Lower leg skin (tissue), 4 donors: ENCODE measurements around the gene CDYL2. TPM values are rescaled to one million over a fixed set of nuclear protein-coding genes. Genes with fewer than 3 reads are reported as not detected.

Source experiments
- DNase-seq, 2 donors: peaks; one replicate each; pipeline ENCODE4 v3.0.0-alpha.2; 2019; ENCODE audit warnings: low spot score in 2 of 2
- H3K4me3 ChIP-seq: fragments of 200-600 bp; sonication (generic); 2 replicates; pipeline ENCODE4 v1.5.1; 2017; ENCODE audit warnings: mild to moderate bottlenecking, low read depth; ENCODE audit not compliant: poor library complexity, severe bottlenecking
- POLR2A ChIP-seq, 2 donors: fragments of 450-650 bp; IDR thresholded peaks; one replicate each; pipeline ENCODE4 v1.6.1; 2016 to 2017; ENCODE audit warnings: antibody characterized with exemption in 2 of 2, mild to moderate bottlenecking in 1 of 2, moderate library complexity in 1 of 2
- WGBS, 2 donors: methylation state at CpG; one replicate each; pipeline ENCODE4 v1.1.5; 2018; 5-methylcytosine and 5-hydroxymethylcytosine counted together
- intact Hi-C: fragments of 100-400 bp; cut with DNase I; formaldehyde crosslinking; loops from one replicate; pipeline ENCODE4 v1.15.0; 2023; ENCODE audit warnings: low total_unique reads
- total RNA-seq, 4 donors: library from RNA; depleted of rRNA; stranded (reverse); fragments of >200 nt; gene quantifications; one replicate each; pipeline ENCODE4 v1.1.0, GENCODE V29; 2016
- TF ChIP-seq, protein P1 (sequence below), 3 donors: fragments of 450-650 bp; IDR thresholded peaks; one replicate each; pipeline ENCODE4 v1.5.1; 2016; ENCODE audit warnings: antibody characterized with exemption in 3 of 3, mild to moderate bottlenecking in 3 of 3, moderate library complexity in 2 of 3

Gene CDYL2
- total RNA-seq, 4 donors from 2014 or later: 1.3 to 1.9 (median 1.7) TPM

DNA sequence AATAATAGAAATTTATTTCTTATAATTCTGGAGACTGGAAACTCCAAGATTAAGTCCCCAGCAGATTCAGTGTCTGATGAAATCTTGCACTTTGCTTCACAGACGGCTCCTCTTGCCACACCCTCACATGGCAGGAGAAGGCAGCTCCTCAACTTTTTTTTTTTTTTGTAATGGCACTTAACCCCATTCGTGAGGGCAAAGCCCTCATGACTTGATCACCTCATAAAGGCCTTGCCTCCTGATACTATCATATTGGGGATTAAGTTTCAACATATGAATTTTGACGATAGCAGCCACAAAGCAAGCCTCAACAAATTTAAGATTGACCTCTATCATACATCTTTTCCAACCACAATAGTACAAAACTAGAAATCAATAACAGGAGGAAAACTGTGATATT lies 42.3 kb upstream of the CDYL2 start:
- no peak for DNase-seq
- WGBS, 2 donors: 57 to 63% methylated on average over 3 of the region's 3 CpGs
- intact Hi-C loops: no loop called here
- TF ChIP-seq, protein P1, sequence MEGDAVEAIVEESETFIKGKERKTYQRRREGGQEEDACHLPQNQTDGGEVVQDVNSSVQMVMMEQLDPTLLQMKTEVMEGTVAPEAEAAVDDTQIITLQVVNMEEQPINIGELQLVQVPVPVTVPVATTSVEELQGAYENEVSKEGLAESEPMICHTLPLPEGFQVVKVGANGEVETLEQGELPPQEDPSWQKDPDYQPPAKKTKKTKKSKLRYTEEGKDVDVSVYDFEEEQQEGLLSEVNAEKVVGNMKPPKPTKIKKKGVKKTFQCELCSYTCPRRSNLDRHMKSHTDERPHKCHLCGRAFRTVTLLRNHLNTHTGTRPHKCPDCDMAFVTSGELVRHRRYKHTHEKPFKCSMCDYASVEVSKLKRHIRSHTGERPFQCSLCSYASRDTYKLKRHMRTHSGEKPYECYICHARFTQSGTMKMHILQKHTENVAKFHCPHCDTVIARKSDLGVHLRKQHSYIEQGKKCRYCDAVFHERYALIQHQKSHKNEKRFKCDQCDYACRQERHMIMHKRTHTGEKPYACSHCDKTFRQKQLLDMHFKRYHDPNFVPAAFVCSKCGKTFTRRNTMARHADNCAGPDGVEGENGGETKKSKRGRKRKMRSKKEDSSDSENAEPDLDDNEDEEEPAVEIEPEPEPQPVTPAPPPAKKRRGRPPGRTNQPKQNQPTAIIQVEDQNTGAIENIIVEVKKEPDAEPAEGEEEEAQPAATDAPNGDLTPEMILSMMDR (IDR thresholded peaks at IDR 0.05): no peak
- TF ChIP-seq POLR2A (IDR thresholded peaks at IDR 0.05): no peak
- H3K4me3 ChIP-seq: no peak overlapping the region

GRCh38 chr16:80846275-80846674 lies 41.9 kb upstream of the CDYL2 start:
- no peak for DNase-seq
- no peak overlapping the region for H3K4me3 ChIP-seq
- 91 to 94% methylated on average over 8 of the region's 8 CpGs for WGBS, 2 donors
- TF ChIP-seq, protein P1 (IDR thresholded peaks at IDR 0.05): no peak
- TF ChIP-seq POLR2A (IDR thresholded peaks at IDR 0.05): no peak
- intact Hi-C loops: no loop called here

DNA sequence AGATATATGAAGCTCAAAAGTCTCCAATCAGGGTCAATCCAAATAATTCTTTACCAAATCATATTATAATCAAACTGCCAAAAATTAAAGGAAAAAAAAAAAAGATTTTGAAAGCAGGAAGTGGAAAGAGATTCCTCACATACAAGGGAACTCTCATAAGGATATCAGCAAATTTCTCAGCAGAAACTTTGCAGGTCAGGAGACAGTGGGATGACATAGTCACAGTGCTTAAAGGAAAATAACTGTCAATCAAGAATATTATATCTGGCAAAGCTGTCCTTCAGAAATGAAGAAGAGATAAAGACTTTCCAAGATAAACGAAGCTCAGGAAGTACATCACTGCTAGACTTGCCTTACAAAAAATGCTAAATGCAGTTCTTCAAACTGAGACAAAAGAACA lies 40.0 kb upstream of the CDYL2 start:
- intact Hi-C loops: no loop called here
- DNase-seq: no peak
- WGBS, 2 donors: 71 to 84% methylated on average over 1 of the region's 1 CpG

DNA sequence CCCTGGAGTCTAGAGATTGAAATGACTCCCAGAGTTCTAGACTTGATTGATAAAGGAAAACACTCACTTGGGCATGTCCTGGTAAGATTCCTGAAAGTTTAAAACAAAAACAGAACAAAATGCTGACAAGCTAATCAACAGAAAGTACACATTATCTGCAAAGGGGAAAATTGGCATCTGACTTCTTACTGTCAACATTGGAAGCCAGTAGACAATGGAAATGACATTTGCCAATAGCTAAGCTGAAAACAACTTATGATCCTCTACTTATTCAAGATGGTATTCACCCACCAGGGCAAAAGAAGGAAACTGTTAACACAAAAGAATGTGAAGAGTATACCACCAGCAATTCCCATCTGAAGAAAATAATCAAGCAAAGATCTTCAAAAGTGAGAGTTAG lies 36.8 kb upstream of the CDYL2 start:
- DNase-seq: no peak
- H3K4me3 ChIP-seq: no peak overlapping the region
- no peak for TF ChIP-seq POLR2A (IDR thresholded peaks at IDR 0.05)
- TF ChIP-seq, protein P1 (IDR thresholded peaks at IDR 0.05): no peak
- intact Hi-C loops: no loop called here

More for the DNA sequence above, 40.0 kb upstream of the CDYL2 start:
- no peak overlapping the region for H3K4me3 ChIP-seq
- no peak for TF ChIP-seq POLR2A (IDR thresholded peaks at IDR 0.05)
- TF ChIP-seq, protein P1 (IDR thresholded peaks at IDR 0.05): no peak

DNA sequence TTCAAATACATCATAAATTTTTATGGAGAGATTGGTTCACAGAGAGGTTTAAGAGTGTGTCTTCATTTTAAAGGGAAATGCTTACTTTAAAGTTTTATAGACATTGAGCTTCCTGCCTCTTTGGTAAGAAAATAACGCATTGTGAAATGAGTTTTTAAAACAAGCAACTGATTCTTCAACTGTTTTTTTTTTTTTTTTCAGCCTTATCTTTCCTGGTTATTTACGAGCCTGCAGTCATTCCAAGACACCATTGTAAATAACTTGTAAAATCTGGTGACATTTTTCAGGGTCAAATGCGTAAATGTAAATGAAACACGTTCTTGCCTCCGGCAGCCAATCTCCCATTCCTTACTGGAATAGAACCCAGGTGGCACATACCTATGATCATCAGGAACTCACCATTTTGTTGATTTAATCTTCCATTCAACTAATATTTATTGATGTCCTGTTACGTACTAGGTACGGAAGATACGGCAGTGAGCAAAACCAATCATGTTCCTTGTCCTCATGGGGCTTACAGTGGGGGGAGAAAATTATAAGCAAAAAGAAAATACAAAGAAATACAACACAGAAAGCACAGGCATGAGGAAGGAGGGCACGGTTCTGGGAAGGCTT lies 33.2 kb upstream of the CDYL2 start:
- intact Hi-C loops: no loop called here
- no peak for DNase-seq
- H3K4me3 ChIP-seq: no peak overlapping the region
- 40 to 41% methylated on average over 9 of the region's 9 CpGs for WGBS, 2 donors
- TF ChIP-seq, protein P1 (IDR thresholded peaks at IDR 0.05): no peak
- TF ChIP-seq POLR2A (IDR thresholded peaks at IDR 0.05): no peak

- H3K4me3 ChIP-seq: no peak overlapping the region
- 56 to 60% methylated on average over 4 of the region's 4 CpGs for WGBS, 2 donors
- DNase-seq: no peak
- TF ChIP-seq, protein P1 (IDR thresholded peaks at IDR 0.05): no peak
- no peak for TF ChIP-seq POLR2A (IDR thresholded peaks at IDR 0.05)
- intact Hi-C loops: no loop called here
These were observed 32.4 kb upstream of the CDYL2 start for GRCh38 chr16:80836846-80837245.
